Stimulated activated CD4-positive, alpha-beta T cell treated with anti-CD3 and anti-CD28 coated beads, Interleukin-1b, Interleukin-23, amount 100 ng/mL, for 1 hour (primary cell): ENCODE measurements around the gene GNG10.
"Not testable (repeated sequence)": the region's sequence is repeated elsewhere in the genome, so short reads cannot be mapped to it uniquely, and the experiment has no call there.

Experiments
- DNase-seq, 2 donors: peaks; one replicate each; pipeline ENCODE4 v3.0.0-alpha.2; 2020; ENCODE audit warnings: low read depth in 2 of 2

The GNG10 gene

GRCh38 chr9:111661150-111661801, at the start of gene GNG10:
Gene GNG10 (plus strand): TSS chr9:111661605. CDS start chr9:111661635, 30 bp downstream.
- peak; percentile 31 to 53 for DNase-seq

GRCh38 chr9:111613436-111614040, 47.9 kb upstream of the GNG10 start:
- DNase-seq: no peak

- no peak for DNase-seq
These were observed 45.5 kb upstream of the GNG10 start for GRCh38 chr9:111615928-111616327.

GRCh38 chr9:111617349-111617748, 44.1 kb upstream of the GNG10 start:
- DNase-seq: not testable (repeated sequence)

GRCh38 chr9:111621895-111622480, 39.4 kb upstream of the GNG10 start:
- no peak for DNase-seq

- no peak for DNase-seq
These were observed 38.8 kb upstream of the GNG10 start for GRCh38 chr9:111622626-111623025.

GRCh38 chr9:111627260-111627963, 34.0 kb upstream of the GNG10 start:
- no peak for DNase-seq

- no peak for DNase-seq
These were observed 33.0 kb upstream of the GNG10 start for GRCh38 chr9:111628411-111628810.

GRCh38 chr9:111630182-111630963, 31.0 kb upstream of the GNG10 start:
- no peak for DNase-seq

- DNase-seq: no peak
These were observed 30.5 kb upstream of the GNG10 start for GRCh38 chr9:111630964-111631213.

GRCh38 chr9:111631214-111631971, 30.0 kb upstream of the GNG10 start, which contains the start of gene DNAJC25:
Gene DNAJC25 (plus strand): TSS chr9:111631334. CDS start chr9:111631408, 74 bp downstream.
- peak; percentile 83 to 92 for DNase-seq

- DNase-seq: no peak
These were observed 29.3 kb upstream of the GNG10 start for GRCh38 chr9:111632060-111632459.

GRCh38 chr9:111632695-111633388, 28.6 kb upstream of the GNG10 start:
- no peak for DNase-seq

GRCh38 chr9:111633389-111633736, 28.0 kb upstream of the GNG10 start:
- DNase-seq: no peak

GRCh38 chr9:111634860-111635259, 26.5 kb upstream of the GNG10 start:
- DNase-seq: no peak

GRCh38 chr9:111637421-111637950, 23.9 kb upstream of the GNG10 start:
- DNase-seq: no peak

- DNase-seq: no peak
These were observed 17.1 kb upstream of the GNG10 start for GRCh38 chr9:111644195-111644772.

- DNase-seq: no peak
These were observed 15.6 kb upstream of the GNG10 start for GRCh38 chr9:111645806-111646205.

- no peak for DNase-seq
These were observed 15.0 kb upstream of the GNG10 start for GRCh38 chr9:111646417-111646816.

GRCh38 chr9:111648066-111648465, 13.3 kb upstream of the GNG10 start:
- no peak for DNase-seq
